ENCODE results near the gene CDHR2.

The CDHR2 gene

GRCh38 chr5:176612008-176612407 lies 62.9 kb downstream of the CDHR2 start:
- in situ Hi-C loops (cut with HindIII; ENCODE audit: low sequenced_read_pairs) = loop anchor here (5.0 to 25.0 kb wide), 2 partner anchors 75 to 175 kb away; partner anchors contain the start of genes FAF2 and RNF44

DNA sequence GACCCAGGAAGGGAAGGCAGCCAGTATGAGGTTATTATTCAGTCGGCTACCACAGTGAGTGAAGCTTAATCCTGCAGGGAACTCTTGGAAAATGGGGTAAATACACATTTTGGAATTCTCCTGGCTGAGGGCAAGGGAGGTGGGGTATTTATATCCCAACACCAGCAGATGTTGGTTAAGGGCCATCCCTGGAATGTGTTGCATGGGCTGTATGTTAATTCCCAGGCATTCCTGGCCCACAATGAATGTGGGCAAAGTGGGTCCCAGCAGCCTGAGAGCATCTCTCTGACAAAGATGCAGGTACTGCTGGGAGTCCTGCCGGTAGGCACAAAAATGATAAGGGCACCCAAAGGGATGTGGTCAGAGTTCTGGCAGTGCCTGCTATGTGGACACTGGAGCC lies 63.7 kb downstream of the CDHR2 start:
- in situ Hi-C loops (cut with HindIII; ENCODE audit: low sequenced_read_pairs) = loop anchor here (5.0 to 25.0 kb wide), 2 partner anchors 76 to 176 kb away; partner anchors contain the start of genes FAF2 and RNF44

DNA sequence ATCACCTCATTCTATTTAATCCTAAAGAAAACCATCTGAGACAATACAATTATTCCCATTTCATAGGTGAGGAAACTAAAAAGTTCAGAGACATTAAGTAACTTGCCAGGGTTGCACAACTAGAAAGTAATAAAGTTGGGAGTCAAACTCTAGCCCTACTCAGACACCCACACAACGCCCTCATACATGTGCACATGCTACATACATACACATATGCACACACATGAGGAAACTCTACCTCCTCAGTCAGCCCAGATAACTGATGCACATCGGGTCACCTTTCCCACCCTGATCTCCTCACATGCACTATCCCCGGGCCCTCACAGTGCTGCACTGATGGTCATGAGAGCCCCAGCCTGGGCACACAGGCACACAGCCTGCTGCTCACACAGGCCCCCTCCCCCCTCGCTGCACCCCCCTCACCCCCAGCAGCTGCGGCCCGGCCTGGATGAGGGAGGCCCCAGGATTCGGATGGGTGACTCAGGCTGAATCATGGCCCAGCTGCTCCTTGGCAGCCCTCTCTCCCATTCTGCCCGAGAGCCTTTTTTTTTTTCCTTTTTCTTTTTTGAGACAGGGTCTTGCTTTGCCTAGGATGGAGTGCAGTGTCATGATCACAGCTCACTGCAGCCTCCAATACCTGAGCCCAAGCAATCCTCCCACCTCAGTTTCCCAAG lies 65.8 kb downstream of the CDHR2 start:
- in situ Hi-C loops (cut with HindIII; ENCODE audit: low sequenced_read_pairs) = loop anchor here (5.0 to 25.0 kb wide), 2 partner anchors 78 to 178 kb away; partner anchors contain the start of genes FAF2 and RNF44

GRCh38 chr5:176616511-176616910 lies 67.4 kb downstream of the CDHR2 start:
- in situ Hi-C loops (cut with HindIII; ENCODE audit: low sequenced_read_pairs) = loop anchor here (25.0 kb wide), 1 partner anchor 179 kb away; the partner anchor contains the start of gene FAF2

GRCh38 chr5:176618783-176619182 lies 69.6 kb downstream of the CDHR2 start:
- in situ Hi-C loops (cut with HindIII; ENCODE audit: low sequenced_read_pairs) = loop anchor here (25.0 kb wide), 1 partner anchor 181 kb away; the partner anchor contains the start of gene FAF2

DNA sequence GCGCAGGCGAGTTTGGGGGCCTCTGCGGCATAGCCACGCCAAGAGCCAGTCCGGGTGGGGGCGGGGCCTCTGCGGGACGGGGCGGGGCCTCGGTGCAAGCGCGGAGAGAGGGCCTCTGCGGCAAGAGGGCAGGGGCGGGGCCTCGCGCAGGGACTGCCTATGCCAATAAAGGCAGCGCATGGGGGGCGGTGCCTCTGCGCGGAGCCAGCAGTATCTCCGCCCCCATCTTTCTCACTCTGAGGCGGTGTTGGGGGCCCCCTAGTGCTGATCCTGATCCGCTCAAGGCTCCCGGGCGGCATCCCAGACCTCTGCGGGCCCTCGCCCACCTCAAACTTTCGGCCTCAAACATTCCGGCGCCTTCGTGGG lies 70.0 kb downstream of the CDHR2 start:
- in situ Hi-C loops (cut with HindIII; ENCODE audit: low sequenced_read_pairs) = loop anchor here (25.0 kb wide), 1 partner anchor 182 kb away; the partner anchor contains the start of gene FAF2

GRCh38 chr5:176619569-176620332 lies 70.6 kb downstream of the CDHR2 start:
- in situ Hi-C loops (cut with HindIII; ENCODE audit: low sequenced_read_pairs) = loop anchor here (25.0 kb wide), 1 partner anchor 182 kb away; the partner anchor contains the start of gene FAF2

GRCh38 chr5:176620333-176620981 lies 71.3 kb downstream of the CDHR2 start:
- in situ Hi-C loops (cut with HindIII; ENCODE audit: low sequenced_read_pairs) = loop anchor here (25.0 kb wide), 1 partner anchor 183 kb away; the partner anchor contains the start of gene FAF2

- in situ Hi-C loops (cut with HindIII; ENCODE audit: low sequenced_read_pairs) = loop anchor here (25.0 kb wide), 1 partner anchor 184 kb away; the partner anchor contains the start of gene FAF2
Measured at GRCh38 chr5:176621661-176622079, 72.5 kb downstream of the CDHR2 start.

GRCh38 chr5:176624142-176624541 lies 75.0 kb downstream of the CDHR2 start:
- in situ Hi-C loops (cut with HindIII; ENCODE audit: low sequenced_read_pairs) = loop anchor here (25.0 kb wide), 1 partner anchor 187 kb away; the partner anchor contains the start of gene FAF2

GRCh38 chr5:176624938-176625337 lies 75.8 kb downstream of the CDHR2 start:
- in situ Hi-C loops (cut with HindIII; ENCODE audit: low sequenced_read_pairs) = loop anchor here (25.0 kb wide), 1 partner anchor 188 kb away; the partner anchor contains the start of gene FAF2

DNA sequence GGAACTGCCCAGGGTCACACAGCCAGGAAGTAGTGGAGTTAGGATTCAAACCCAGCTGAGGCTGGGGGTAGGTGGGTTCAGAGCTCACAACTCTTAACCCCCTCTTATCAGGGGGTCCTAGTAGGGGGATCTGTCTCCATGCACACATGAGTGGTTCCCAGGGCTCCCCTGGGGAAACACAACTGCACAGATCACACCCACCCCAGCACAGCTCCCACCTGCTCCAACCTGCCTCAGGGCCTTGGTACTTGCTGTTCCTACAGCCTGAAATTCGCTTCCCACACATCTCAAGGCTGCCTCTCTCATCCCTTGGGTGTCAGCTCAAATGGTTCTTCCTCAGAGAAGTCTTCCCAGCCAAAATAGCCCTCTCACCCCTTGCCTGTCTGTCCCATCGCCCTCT lies 76.4 kb downstream of the CDHR2 start:
- in situ Hi-C loops (cut with HindIII; ENCODE audit: low sequenced_read_pairs) = no loop called here

DNA sequence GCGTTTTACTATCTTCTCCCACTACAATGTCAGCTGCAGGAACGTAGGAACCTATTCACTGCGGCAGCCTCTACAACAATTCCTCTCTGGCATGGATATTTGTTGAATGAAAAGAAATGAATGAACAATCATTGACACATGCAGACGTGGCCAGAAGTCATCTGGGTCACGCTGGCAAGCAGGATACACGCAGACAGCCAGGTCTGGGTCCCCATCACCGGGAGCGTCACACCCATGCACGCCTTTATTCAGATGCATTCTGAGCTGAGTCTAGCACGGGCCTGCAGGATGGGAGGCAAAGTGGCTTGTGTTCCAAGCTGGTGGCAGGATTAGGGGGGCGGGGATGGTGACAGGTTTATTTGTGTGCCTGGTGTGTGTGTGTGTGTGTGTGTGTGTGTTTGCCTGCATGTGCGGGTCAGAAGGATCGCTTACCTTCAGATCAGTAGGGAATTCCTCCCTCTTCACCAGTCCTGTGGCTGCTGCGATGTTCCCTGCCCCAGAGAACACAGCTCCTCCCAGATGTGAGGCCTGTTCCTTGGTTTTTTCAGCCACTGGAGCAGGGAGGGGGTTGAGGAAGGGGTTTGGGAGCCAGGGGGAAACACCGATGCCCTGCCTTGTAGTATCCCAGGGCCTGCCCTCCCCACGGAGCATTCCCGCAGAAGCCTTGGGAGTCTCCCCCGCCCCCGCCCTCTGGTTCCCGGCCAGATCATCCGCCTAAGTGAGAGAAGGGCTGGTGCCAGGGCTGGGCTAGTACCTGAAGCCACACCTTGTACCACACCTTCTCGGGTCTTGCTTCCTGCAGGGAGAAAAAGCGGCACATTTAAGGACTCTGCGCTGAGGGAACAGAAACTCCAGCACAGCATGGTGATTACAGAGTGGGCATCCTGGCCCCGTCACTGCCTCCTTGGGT lies 77.1 kb downstream of the CDHR2 start:
- in situ Hi-C loops (cut with HindIII; ENCODE audit: low sequenced_read_pairs) = no loop called here

DNA sequence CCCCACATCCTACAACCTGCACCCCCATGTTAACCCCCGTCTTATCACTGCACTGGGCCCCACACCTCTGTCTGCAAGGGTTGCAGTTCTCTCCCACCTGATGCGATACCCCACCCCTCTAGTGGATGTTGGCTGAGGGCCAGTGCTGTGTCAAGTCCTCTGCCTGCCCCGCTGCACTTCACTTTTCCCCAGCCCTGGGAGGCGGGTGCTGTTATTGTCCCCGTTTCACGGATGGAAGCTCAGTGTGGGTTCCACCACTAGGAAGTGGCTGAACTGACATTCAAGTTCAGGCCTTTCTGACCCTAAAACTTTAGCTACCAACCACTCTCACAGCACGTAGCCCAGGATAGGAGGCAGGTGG lies 77.7 kb downstream of the CDHR2 start:
- in situ Hi-C loops (cut with HindIII; ENCODE audit: low sequenced_read_pairs) = no loop called here

- in situ Hi-C loops (cut with HindIII; ENCODE audit: low sequenced_read_pairs) = no loop called here
Measured at GRCh38 chr5:176627582-176627981, 78.4 kb downstream of the CDHR2 start.

DNA sequence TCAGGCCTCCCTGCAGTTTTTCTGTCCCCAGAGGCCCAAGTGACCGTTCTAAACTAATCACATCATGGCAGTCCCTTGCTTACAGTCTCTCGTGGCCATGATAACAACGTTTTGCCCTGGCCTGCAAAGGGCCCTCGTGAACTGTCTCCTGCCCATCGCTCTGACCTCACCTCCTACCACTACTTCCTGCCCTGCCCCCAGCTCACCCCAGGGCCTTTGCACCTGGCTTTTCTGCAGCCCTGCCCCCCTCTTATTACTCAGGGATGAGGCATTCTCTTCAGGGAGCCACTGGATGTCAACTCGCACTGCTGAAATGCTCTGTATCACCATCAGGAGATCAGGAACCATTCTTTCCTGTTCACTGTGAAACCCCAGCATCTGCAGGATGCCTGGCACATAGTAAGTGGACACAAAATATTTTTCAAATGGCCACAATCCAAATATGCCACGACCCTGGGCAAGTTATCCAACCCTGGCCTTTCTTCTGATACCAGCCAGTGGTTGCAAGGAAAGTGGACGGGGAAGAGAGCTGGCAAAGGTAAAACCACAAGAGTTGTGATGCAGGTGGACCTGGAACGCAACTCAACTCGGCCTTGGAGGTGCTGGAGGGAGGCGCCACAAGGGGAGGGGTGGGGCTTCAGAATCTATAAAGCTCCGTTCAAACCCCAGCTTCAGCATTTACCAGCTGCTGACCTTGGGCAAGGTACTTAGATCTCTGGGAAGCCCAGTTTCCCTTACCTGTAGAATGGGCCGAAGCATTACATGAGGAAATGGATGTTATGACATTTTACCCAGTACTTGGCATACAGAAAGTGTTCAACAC lies 79.5 kb downstream of the CDHR2 start:
- in situ Hi-C loops (cut with HindIII; ENCODE audit: low sequenced_read_pairs) = no loop called here

- in situ Hi-C loops (cut with HindIII; ENCODE audit: low sequenced_read_pairs) = no loop called here
Measured at GRCh38 chr5:176629317-176629852, 80.2 kb downstream of the CDHR2 start.

GRCh38 chr5:176629853-176630680 lies 80.9 kb downstream of the CDHR2 start, which contains the start of the genes EIF4E1B and SNCB:
TSS of gene EIF4E1B (plus strand) at chr5:176630675. CDS start at chr5:176642788, 12,113 bp downstream.
TSS of gene SNCB (minus strand) at chr5:176630534. CDS start at chr5:176629654, 880 bp downstream.
- in situ Hi-C loops (cut with HindIII; ENCODE audit: low sequenced_read_pairs) = no loop called here
